HepG2 (cell line): ENCODE measurements around the gene ADGRB2. TPM values are rescaled to one million over a fixed set of nuclear protein-coding genes. Genes with fewer than 3 reads are reported as not detected.
A peak's percentile ranks its signal among the peaks of the same experiment; 100 is the strongest.

ENCODE experiments used
- CHD2 ChIP-seq: IDR thresholded peaks from 2 replicates; pipeline ENCODE4 v1.6.1; 2011; ENCODE audit warnings: low read depth, low read length, improper control_type of control experiment
- GABPB1 ChIP-seq: IDR thresholded peaks from 2 replicates; pipeline ENCODE4 v1.6.1; 2016; ENCODE audit warnings: mild to moderate bottlenecking, missing genetic modification reagents, moderate library complexity, missing compliant biosample characterization
- GFI1 ChIP-seq: sonication (generic); formaldehyde crosslinking; IDR thresholded peaks from 2 replicates; pipeline ENCODE4 v1.5.0; 2020; ENCODE audit warnings: missing genetic modification reagents, mild to moderate bottlenecking, borderline replicate concordance
- IRX3 ChIP-seq: sonication (generic); formaldehyde crosslinking; IDR thresholded peaks from 2 replicates; pipeline ENCODE4 v1.8.1; 2023; ENCODE audit warnings: mild to moderate bottlenecking, low read depth, missing genetic modification reagents, borderline replicate concordance
- JUND ChIP-seq: sonication (generic); formaldehyde crosslinking; IDR thresholded peaks from 2 replicates; pipeline ENCODE4 v1.8.0; 2022; ENCODE audit warnings: mild to moderate bottlenecking, missing genetic modification reagents
- KLF6 ChIP-seq: IDR thresholded peaks from 2 replicates; pipeline ENCODE4 v1.8.0; 2016; ENCODE audit warnings: missing biosample characterization, missing genetic modification reagents
- PHF21A ChIP-seq: sonication (generic); formaldehyde crosslinking; IDR thresholded peaks from 2 replicates; pipeline ENCODE4 v1.5.0; 2020; ENCODE audit warnings: mild to moderate bottlenecking, missing genetic modification reagents
- SKI ChIP-seq: fragments of 450-650 bp; IDR thresholded peaks from one replicate; pipeline ENCODE4 v1.6.1; 2018; ENCODE audit warnings: mild to moderate bottlenecking; ENCODE audit not compliant: partially characterized antibody
- SRSF1 ChIP-seq: fragments of 200-400 bp; formaldehyde crosslinking; optimal IDR thresholded peaks from 2 replicates; pipeline ENCODE3; 2017; ENCODE audit warnings: mild to moderate bottlenecking, low read depth, low read length, moderate library complexity
- TBP ChIP-seq: sonication (generic); formaldehyde crosslinking; IDR thresholded peaks from 2 replicates; pipeline ENCODE4 v1.5.0; 2020; ENCODE audit warnings: missing genetic modification reagents
- ZNF34 ChIP-seq: sonication (generic); formaldehyde crosslinking; IDR thresholded peaks from 2 replicates; pipeline ENCODE4 v1.4.0; 2020; ENCODE audit warnings: mild to moderate bottlenecking, missing genetic modification reagents, borderline replicate concordance
- ZNF616 ChIP-seq: sonication (generic); formaldehyde crosslinking; IDR thresholded peaks from 2 replicates; pipeline ENCODE4 v1.5.0; 2020; ENCODE audit warnings: low read depth, mild to moderate bottlenecking, missing genetic modification reagents
- ZSCAN20 ChIP-seq: sonication (generic); formaldehyde crosslinking; IDR thresholded peaks from 2 replicates; pipeline ENCODE4 v1.4.0; 2020; ENCODE audit warnings: missing genetic modification reagents, mild to moderate bottlenecking, borderline replicate concordance
- polyA plus RNA-seq, 8 experiments: library from polyadenylated mRNA; depleted of rRNA in 3 of 8; stranded (reverse) in 7 of 8; unstranded in 1 of 8; fragments of >200 nt; fragmentation: Illumina TruSeq in 4 of 8; extraction: Trizol in 4 of 8; gene quantifications; 2 replicates each; pipeline versions ENCODE4 v1.2.1 to v1.2.3, GENCODE V29; 2011 to 2016; ENCODE audit warnings: low read depth in 4 of 8, missing spikeins in 1 of 8, mixed read lengths in 1 of 8; ENCODE audit not compliant: insufficient read depth in 1 of 8
- total RNA-seq, 5 experiments: library from RNA; depleted of rRNA; stranded (reverse); fragments of >200 nt; fragmentation: Illumina TruSeq; extraction: Trizol; gene quantifications; 2 replicates each; pipeline ENCODE4 v1.2.3, GENCODE V29; 2016; ENCODE audit warnings: low read depth in 1 of 5
- TF ChIP-seq, protein P1 (sequence below): sonication (generic); formaldehyde crosslinking; IDR thresholded peaks from 2 replicates; pipeline ENCODE4 v1.4.0; 2020; ENCODE audit warnings: missing genetic modification reagents
- TF ChIP-seq, protein P2 (sequence below): sonication (generic); formaldehyde crosslinking; IDR thresholded peaks from 2 replicates; pipeline ENCODE4 v1.4.0; 2020; ENCODE audit warnings: missing genetic modification reagents, mild to moderate bottlenecking, borderline replicate concordance
- TF ChIP-seq, protein P3 (sequence below): sonication (generic); formaldehyde crosslinking; IDR thresholded peaks from 2 replicates; pipeline ENCODE4 v1.4.0; 2020; ENCODE audit warnings: missing genetic modification reagents
- TF ChIP-seq, protein P4 (sequence below): sonication (generic); formaldehyde crosslinking; IDR thresholded peaks from 2 replicates; pipeline ENCODE4 v1.8.0; 2022; ENCODE audit warnings: missing genetic modification reagents, mild to moderate bottlenecking, inconsistent platforms, borderline replicate concordance

The ADGRB2 gene
- total and polyA plus RNA-seq, 2 of the 13 experiments (the other 11 are each of a cell fraction or from before 2014, with no cell fraction given): 0.03 to 0.09 TPM

DNA sequence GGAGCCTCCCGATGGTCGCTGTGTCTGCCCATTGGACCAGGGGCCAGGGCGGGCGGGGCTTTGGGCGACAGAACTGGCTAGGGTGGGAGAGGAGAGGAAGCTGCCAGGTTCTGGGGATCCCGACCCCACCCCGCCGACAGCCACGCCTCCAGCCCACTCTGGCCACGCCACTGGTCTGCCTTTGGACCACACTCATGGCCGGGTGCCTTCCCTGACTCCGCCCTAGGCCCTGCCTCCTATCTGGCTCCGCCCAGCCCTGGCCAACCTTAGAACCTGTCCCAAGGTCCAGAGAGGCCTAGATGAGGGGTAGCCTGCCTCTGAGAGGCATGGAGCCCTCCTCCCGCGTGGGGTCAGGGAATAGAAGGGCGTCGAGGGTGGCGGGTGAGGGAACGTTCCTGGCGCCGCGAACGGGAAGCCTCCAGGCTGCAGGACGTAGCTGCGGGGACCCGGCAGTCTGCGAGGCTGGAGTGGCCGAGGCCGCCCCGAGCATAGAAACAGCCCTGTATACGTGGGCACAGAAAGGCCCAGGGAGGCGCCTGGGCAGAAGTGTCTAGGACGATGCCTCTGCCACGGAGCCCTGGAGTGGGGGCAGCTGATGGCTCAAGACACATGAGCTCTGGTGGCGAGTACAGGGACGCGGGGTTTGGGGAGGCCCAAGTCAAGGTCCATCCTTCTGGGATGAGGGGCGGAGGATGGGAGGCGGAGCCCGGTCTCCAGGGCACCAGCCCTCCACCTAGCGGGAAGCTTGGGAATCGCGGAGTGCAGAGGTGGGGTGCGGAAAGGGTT, 48.9 kb downstream of the ADGRB2 start (continued):
- TF ChIP-seq, protein P1, sequence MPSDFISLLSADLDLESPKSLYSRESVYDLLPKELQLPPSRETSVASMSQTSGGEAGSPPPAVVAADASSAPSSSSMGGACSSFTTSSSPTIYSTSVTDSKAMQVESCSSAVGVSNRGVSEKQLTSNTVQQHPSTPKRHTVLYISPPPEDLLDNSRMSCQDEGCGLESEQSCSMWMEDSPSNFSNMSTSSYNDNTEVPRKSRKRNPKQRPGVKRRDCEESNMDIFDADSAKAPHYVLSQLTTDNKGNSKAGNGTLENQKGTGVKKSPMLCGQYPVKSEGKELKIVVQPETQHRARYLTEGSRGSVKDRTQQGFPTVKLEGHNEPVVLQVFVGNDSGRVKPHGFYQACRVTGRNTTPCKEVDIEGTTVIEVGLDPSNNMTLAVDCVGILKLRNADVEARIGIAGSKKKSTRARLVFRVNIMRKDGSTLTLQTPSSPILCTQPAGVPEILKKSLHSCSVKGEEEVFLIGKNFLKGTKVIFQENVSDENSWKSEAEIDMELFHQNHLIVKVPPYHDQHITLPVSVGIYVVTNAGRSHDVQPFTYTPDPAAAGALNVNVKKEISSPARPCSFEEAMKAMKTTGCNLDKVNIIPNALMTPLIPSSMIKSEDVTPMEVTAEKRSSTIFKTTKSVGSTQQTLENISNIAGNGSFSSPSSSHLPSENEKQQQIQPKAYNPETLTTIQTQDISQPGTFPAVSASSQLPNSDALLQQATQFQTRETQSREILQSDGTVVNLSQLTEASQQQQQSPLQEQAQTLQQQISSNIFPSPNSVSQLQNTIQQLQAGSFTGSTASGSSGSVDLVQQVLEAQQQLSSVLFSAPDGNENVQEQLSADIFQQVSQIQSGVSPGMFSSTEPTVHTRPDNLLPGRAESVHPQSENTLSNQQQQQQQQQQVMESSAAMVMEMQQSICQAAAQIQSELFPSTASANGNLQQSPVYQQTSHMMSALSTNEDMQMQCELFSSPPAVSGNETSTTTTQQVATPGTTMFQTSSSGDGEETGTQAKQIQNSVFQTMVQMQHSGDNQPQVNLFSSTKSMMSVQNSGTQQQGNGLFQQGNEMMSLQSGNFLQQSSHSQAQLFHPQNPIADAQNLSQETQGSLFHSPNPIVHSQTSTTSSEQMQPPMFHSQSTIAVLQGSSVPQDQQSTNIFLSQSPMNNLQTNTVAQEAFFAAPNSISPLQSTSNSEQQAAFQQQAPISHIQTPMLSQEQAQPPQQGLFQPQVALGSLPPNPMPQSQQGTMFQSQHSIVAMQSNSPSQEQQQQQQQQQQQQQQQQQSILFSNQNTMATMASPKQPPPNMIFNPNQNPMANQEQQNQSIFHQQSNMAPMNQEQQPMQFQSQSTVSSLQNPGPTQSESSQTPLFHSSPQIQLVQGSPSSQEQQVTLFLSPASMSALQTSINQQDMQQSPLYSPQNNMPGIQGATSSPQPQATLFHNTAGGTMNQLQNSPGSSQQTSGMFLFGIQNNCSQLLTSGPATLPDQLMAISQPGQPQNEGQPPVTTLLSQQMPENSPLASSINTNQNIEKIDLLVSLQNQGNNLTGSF (CRISPR knock-in tag): no peak
- TF ChIP-seq CHD2 (no peak), TBP (no peak), ZNF34 (CRISPR knock-in tag) (no peak), GFI1 (no peak; the same call in 1 of the 2 replicates), SKI (no peak), JUND (no peak), PHF21A (CRISPR knock-in tag) (peak; percentile 72; the same call in 1 of the 2 replicates), SRSF1 (peak; percentile 92), ZSCAN20 (CRISPR knock-in tag) (no peak), GABPB1 (peak; percentile 70; the same call in 1 of the 2 replicates), KLF6 (CRISPR knock-in tag) (peak; percentile 81), IRX3 (CRISPR knock-in tag) (peak; percentile 81; the same call in 1 of the 2 replicates), ZNF616 (CRISPR knock-in tag) (no peak)
- TF ChIP-seq, protein P2, sequence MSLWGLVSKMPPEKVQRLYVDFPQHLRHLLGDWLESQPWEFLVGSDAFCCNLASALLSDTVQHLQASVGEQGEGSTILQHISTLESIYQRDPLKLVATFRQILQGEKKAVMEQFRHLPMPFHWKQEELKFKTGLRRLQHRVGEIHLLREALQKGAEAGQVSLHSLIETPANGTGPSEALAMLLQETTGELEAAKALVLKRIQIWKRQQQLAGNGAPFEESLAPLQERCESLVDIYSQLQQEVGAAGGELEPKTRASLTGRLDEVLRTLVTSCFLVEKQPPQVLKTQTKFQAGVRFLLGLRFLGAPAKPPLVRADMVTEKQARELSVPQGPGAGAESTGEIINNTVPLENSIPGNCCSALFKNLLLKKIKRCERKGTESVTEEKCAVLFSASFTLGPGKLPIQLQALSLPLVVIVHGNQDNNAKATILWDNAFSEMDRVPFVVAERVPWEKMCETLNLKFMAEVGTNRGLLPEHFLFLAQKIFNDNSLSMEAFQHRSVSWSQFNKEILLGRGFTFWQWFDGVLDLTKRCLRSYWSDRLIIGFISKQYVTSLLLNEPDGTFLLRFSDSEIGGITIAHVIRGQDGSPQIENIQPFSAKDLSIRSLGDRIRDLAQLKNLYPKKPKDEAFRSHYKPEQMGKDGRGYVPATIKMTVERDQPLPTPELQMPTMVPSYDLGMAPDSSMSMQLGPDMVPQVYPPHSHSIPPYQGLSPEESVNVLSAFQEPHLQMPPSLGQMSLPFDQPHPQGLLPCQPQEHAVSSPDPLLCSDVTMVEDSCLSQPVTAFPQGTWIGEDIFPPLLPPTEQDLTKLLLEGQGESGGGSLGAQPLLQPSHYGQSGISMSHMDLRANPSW (CRISPR knock-in tag): peak; percentile 39; the same call in 1 of the 2 replicates
- TF ChIP-seq, protein P3, sequence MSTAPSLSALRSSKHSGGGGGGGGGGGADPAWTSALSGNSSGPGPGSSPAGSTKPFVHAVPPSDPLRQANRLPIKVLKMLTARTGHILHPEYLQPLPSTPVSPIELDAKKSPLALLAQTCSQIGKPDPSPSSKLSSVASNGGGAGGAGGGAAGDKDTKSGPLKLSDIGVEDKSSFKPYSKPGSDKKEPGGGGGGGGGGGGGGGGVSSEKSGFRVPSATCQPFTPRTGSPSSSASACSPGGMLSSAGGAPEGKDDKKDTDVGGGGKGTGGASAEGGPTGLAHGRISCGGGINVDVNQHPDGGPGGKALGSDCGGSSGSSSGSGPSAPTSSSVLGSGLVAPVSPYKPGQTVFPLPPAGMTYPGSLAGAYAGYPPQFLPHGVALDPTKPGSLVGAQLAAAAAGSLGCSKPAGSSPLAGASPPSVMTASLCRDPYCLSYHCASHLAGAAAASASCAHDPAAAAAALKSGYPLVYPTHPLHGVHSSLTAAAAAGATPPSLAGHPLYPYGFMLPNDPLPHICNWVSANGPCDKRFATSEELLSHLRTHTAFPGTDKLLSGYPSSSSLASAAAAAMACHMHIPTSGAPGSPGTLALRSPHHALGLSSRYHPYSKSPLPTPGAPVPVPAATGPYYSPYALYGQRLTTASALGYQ (CRISPR knock-in tag): peak; percentile 66; the same call in 1 of the 2 replicates
- TF ChIP-seq, protein P4, sequence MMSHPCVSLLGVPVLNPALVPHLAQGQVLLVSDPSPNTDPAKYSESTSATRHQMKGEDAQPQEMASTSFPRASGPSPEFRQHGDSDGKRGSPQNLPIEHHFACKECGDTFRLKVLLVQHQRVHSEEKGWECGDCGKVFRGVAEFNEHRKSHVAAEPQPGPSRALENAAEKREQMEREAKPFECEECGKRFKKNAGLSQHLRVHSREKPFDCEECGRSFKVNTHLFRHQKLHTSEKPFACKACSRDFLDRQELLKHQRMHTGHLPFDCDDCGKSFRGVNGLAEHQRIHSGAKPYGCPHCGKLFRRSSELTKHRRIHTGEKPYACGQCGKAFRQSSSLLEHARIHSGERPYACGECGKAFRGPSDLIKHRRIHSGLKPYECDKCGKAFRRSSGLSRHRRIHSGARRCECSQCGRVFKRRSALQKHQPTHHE (CRISPR knock-in tag): 0 out of 2 replicates have a peak, but pooled peaks have one; percentile 61
